Right lung (tissue), 5 donors: Measurements from ENCODE around the gene FBXO33. TPM values are rescaled to one million over a fixed set of nuclear protein-coding genes. Genes with fewer than 3 reads are reported as not detected.
A peak's percentile ranks its signal among the peaks of the same experiment; 100 is the strongest.

Source experiments
- DNase-seq, 2 donors: peaks; one replicate each; pipeline ENCODE4 v3.0.0-alpha.2; 2013
- polyA plus RNA-seq, 5 donors: library from polyadenylated mRNA; unstranded; fragments of 120-200 nt; gene quantifications; one replicate each; pipeline versions ENCODE4 v1.2.1 to v1.2.3, GENCODE V29; 2013; ENCODE audit warnings: inconsistent platforms in 1 of 5, low replicate concordance in 1 of 5; ENCODE audit not compliant: insufficient read length in 5 of 5, insufficient read depth in 1 of 5

FBXO33 gene
- polyA plus RNA-seq, 5 donors, result 7.0 to 10.6 (median 9.1) TPM

- peak; percentile 86 to 88 for DNase-seq
These were observed 602 bp upstream of the FBXO33 start for GRCh38 chr14:39432619-39433451.

DNA sequence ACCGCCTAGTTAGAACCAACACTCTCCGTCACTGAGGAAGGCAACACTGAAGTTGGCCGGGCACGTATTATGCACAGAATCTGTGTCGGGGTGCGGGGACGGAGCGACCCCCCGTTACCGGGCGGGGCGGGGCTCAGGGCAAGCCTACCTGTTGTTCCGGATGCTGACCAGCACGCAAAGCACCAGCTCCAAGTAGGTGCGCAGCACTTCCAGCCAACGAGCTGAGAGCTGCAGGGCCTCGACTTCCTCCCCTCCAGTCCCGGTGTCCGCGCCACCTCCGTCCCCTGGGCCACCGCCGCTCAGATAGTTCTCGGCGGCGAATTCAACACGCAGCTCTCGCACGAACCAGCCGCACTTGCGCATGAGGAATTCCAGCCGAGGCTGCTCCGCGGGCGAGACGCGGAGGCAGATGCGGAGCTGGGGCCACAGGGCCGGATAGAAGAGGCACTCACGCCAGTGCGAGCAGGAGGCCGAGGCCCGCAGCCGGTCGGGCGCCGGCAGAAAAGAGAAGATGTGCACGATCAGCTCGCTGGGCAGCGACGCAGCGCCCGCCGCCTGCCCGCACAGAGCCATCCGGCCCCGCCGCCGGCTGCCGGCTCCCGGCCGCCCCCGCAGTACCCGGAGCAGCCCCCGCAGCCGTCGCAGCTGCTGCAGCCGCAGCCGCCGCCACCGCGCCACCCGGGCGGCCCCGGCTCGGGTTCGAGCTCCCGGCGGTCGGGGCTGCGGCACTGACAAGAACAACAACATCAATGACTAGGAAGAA, 636 bp downstream of the FBXO33 start:
- peak; percentile 25 to 51 for DNase-seq

GRCh38 chr14:39430762-39431415, 1.3 kb downstream of the FBXO33 start:
- DNase-seq, result peak; percentile 11 to 27

DNA sequence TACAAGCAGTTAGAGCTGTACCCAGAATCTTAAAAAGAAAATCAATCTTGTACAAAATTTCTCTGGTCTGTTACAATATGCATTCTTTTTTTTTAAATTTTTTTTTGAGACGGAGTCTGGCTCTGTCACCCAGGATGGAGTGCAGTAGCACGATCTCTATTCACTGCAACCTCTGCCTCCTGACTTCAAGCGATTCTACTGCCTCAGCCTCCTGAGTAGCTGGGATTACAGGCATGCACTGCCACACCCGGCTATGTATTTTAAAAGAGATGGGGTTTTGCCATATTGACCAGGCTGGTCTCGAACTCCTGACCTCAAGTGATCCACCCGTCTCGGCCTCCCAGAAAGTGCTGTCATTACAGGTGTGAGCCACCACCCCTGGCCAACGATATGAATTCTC, 4.1 kb downstream of the FBXO33 start:
- DNase-seq, result no peak

GRCh38 chr14:39426605-39427004, 5.6 kb downstream of the FBXO33 start:
- DNase-seq, result no peak

DNA sequence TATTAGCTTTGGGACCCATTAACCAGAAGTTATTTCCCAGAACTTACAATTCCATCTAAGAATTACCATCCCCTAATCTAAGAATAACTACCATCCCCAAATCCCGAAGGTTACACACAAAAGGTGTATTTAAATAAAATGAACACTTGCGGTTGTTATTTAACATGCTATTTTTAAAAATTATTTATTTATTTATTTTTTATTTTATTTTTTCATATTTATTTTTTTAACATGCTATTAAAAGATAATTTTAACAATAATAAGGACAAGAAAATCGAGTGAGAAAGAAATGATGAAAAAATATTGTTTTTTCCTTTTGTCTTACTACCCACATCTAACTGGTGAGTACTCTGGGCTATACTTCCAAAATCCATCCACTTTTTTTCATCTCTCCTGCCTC, 6.3 kb downstream of the FBXO33 start:
- DNase-seq, result no peak

DNA sequence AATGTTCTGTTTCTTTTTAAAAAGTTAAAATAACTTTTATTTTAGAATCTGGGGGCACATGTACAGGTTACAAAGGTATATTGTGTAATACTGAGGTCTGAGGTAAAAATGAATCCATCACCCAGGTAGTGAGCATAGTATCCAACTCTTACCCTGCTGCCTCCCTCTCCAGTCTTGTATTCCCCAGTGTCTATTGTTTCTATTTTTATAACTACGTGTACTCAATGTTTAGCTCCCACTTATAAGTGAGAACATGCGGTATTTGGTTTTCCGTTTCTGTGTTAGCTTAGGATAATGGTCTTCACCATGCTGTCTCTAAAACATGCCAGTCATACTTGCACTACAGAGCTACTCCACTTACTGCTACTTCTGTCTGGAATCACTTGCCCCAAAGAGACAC, 8.4 kb downstream of the FBXO33 start:
- DNase-seq, result no peak

DNA sequence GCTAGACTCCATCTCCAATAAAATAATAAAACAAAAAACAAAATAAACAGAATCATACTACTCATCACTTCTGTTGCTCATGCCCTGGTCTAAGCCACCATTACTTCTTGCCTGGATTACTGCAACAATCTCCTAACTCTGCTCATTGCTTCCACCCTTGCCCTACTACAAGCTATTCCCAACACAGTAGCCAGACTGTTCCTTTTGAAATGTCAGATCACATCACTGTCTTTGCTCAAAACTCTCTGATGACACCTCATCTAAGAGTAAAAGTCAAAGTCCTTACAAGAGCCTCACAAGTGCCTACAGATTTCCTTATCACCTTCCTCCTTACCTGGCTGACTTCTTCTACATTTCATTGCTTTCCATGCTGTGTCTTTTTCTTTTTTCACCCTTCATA, 10.0 kb downstream of the FBXO33 start:
- no peak for DNase-seq

DNA sequence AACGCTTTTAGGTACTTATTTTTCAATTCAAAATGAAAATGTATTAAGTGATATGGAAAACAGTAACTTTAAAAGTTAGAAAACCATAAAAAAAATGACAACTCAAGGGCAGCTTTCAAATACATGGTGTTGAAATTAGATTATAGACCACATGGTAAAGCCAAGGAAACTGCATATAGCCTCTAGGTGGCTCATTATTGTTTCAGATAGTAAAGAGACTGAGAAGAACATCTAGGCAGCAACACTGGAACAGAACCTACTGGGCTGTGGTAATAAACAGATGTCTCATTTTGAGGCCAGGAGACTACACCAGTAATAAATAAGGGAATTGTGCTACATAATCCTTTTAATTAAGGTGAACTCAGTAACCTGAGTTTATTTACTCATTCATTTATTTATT, 13.0 kb downstream of the FBXO33 start:
- no peak for DNase-seq

DNA sequence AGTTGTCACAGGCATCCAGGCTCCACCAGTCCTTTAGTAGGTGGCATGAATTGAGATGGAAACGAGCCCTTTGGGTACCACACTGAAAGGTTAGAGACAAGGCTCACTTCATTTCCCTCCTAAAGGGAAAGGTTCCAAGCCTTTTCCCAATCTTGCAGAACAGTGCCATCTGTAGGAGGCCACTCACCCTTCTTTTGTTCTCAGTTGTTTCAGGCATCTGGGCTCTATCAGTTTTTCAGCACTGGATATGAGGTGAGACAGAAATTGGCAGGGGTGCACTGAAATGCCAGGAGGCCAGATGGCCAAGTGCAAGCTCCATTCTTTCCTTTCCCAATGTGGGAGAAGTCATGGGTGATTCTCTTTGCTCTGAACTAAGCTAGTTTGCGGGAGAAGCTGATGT, 15.2 kb downstream of the FBXO33 start:
- DNase-seq, result no peak

DNA sequence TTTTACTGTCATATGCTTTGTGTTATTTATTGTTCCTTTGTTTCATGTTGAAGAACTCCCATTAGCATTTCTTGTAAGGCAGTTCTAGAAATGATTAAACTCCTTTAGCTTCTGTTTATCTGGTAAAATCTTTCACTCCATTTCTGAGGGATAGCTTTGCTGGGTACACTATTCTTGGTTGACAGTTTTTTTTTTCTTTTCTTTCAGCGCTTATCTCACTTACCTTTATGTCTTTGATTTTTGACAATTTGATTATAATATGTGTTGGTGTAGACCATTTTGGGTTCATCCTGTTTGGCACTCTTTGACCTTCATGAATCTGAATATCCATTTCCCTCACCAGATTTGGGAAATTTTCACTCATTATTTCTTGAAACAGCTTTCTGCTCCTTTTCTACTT, 16.2 kb downstream of the FBXO33 start:
- no peak for DNase-seq

GRCh38 chr14:39406560-39406959, 25.7 kb downstream of the FBXO33 start:
- no peak for DNase-seq

DNA sequence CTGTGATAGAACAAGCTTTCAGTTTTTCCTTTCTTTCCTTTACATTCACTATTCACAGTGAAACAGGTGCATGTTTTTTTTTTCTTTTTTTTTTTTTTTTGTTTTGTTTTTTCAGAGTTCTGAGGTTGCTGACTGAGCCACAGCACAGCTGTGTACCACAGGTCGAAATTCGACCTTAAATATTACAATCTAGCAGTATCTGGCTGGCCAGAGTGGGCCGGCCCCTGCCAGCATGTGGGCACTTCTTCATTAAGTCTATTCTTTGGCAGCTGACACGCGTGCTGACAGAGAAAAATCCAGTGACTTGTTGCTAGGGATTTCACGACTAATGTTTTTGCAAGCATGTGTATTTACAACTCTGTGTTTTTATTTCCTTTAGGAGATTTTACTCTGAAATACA, 33.9 kb downstream of the FBXO33 start:
- no peak for DNase-seq

DNA sequence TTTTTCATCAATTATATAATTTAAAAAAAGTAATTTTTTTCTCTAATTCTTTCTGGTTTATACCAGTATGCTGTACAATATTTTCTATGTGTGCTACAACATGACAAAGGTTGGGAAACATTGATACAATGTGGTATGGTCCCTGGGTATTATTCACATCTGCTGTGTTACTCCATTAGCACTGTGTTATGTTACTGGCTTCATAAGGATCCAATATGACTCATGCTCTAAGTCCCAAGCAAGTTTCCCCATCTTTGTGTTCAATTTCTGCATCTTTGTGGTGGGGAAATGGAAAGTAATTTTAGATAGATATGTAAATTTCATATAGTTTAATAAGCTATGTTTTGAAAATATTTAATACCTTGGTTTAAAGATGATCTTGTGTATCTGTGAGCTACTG, 35.8 kb downstream of the FBXO33 start:
- no peak for DNase-seq

DNA sequence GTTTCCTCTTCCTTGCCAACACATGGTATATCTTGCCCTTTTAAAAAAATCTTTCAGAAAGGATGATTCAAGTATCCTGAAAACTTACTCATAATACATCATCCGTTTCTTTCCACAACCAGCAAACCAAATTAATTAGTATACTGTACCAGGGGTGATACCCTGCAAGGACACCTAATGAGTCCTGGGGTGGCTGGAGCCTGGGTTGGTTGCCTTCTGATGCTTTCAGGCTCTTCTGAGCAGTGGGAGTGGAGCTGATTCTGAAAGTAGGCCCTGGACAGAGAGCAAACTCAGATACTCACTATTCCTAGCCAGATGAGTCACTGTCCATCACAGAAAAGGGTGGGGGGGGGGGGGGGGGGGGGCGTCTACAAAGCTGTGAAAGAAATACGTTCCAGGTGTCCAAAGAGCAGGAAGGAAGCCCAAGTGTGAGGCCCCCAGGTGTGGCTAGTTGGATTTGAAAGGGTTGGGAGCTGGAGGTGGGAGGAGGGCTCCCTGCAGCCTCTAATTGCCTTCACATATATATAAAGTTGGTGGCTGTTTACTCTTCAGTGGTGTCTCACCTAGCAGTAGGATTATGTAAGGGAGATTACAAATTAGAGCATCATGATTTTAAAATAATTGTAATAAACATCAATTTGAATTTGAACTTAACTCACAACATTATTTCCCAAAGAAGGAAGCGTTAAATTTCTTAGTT, 36.5 kb downstream of the FBXO33 start:
- DNase-seq, result no peak

DNA sequence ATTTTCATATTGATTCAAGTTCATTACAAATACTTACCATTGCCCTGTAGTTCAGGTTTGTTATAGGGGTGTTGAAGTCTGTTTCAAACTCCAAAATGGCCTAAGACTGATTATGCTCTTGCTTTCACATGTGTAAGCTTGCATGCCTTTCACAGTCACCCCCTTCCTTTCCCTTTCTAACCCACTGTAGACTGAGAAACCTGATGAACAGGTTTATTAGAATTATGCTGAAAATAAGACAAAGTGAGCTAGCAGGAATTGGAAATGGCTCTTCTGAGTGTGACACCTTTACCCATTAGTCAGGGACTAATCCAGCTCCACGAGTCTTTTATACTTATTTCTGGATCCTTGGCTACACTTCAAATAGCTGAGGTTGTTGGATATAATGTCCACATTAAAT, 38.9 kb downstream of the FBXO33 start:
- DNase-seq, result peak in 1 of 2 donors; percentile 2

DNA sequence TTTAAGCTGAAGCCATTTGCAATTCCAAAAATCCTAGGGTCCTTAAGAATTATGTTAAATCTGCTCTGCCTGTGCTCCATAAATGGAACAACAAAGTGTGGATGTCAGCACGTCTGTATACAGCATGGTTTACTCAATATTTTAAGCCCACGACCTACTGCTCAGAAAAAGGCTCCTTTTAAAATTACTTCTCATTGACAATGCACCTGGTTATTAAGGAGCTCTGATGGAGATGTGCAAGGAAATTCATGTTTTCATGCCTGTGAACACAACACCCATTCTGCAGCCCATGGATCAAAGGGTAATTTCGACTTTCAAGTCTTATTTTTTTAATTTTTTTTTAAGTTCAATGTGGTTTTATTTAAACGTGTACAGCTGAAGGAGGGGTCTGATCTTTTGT, 48.1 kb downstream of the FBXO33 start:
- DNase-seq, result no peak

DNA sequence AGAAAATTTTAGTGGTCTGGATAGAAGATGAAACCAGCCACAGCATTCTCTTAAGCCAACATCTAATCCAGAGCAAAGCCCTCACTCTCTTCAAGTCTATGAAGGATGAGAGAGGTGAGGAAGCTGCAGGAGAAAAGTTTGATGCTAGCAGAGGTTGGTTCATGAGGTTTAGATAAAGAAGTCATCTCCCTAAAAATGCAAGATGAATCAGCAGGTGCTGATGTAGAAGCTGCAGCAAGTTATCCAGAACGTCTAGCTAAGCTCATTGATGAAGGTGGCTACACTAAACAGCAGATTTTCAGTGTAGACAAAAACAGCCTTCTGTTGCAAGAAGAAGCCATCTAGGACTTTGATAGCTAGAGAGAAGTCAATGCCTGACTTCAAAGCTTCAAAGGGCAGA, 48.5 kb downstream of the FBXO33 start:
- no peak for DNase-seq

GRCh38 chr14:39383026-39383660, 49.1 kb downstream of the FBXO33 start:
- no peak for DNase-seq

DNA sequence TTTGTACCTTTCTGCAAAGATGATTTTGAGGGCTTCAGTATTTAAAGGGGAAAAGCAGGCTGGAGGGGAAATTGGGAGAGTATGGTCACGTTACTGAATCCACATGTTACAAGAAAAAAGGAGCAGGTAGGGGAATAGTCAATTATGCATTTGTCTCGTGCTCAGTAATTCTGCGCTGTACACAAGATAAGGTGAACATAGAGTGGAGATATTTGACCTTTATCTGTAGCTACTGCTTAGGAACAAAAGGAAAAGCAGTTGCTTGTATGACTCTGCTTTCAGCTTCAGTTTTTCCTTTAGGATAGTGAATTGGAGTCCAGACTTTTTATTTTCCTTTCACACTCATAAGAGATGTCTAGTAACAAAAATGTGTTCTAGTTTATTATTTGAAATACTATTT, 49.8 kb downstream of the FBXO33 start:
- no peak for DNase-seq

DNA sequence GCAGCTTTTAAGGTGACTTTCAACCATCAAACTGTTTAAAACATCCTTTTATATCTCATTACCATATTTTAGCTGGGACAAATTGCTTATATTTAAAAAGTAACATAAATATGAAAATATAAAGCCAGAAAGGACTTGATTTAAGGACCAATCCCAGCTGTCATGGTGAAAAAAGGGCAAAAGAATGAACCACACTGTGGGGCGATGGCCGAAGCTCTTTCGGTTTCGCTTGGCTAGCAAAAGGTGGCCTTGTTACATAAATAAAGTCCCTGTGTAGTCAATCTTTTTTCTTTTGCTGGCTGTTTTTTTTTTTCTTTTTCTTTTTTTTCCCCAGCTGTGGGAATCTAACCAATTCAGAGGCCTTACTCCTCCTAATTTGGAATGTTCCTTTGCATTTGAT, 50.9 kb downstream of the FBXO33 start:
- no peak for DNase-seq
